ENCODE data around the gene PEBP1.

The PEBP1 gene

GRCh38 chr12:118193477-118193876 is 57.6 kb downstream of the PEBP1 start:
- no peak for DNase-seq (ENCODE audit: low read depth in 2 of 2)

GRCh38 chr12:118193958-118194357 is 58.0 kb downstream of the PEBP1 start:
- no peak for DNase-seq (ENCODE audit: low read depth in 2 of 2)
